Frontal cortex (tissue), 4 donors: Measurements from ENCODE around the gene PAGE1. TPM values are rescaled to one million over a fixed set of nuclear protein-coding genes. Genes with fewer than 3 reads are reported as not detected.
"Not testable (repeated sequence)": the region's sequence is repeated elsewhere in the genome, so short reads cannot be mapped to it uniquely, and the experiment has no call there.

Experiments used
- DNase-seq, 2 donors: peaks; one replicate each; pipeline ENCODE4 v3.0.0; 2012; ENCODE audit warnings: low spot score in 2 of 2
- FAIRE-seq: peaks from 2 replicates; lab custom pipeline; 2012; peaks lifted over from hg19 to GRCh38; lab: Jason Lieb, UNC
- total RNA-seq: library from RNA; depleted of rRNA; stranded (reverse); fragments of >200 nt; gene quantifications from one replicate; pipeline ENCODE4 v1.2.3, GENCODE V29; 2014
- donor health status: control.
- donor health status: control.
- donor health status: control.

The PAGE1 gene, protein sequence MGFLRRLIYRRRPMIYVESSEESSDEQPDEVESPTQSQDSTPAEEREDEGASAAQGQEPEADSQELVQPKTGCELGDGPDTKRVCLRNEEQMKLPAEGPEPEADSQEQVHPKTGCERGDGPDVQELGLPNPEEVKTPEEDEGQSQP
- 0.41 TPM for total RNA-seq

DNA sequence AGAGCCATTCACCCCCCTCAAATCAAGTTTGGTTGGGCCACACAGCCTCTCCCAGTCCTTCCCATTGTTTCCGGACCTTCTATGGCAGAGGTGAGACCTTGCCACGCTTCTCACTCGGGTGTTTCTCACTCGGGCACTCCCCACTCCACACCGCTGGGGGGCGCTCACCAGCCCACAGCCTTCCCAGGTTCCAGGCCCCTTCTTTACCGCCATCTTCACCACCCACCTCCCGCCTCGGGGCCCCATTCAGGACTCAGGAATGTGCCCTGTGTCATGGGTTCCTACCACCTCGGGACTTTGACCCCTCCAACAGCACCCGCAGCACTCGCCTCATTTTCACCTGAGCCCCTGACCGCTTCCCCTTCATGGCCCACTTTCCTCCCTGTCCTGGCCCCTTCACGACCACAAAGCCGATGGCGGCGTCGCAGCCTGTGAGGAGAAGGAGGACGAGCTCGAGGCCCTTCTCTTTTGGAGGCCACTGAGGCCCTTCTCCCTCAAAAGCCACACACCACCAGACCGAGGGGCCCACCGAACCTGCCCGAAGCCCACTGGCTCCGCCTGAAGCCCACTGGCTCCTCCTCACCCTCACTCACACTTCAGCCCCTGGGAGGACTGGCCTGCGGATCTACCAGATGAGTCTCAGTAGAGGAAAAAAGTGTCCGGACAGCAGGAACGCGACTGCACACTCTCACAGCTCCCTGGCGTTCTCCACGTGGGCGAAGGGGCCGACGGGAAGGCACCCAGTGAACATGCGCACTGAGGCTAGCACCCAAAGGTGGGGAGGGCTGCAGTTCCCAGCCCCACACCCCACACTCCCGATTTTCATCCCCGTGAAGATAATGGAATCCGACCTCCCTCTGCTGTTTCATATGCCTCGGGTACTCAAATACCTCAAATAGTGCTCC is at the start of gene PAGE1:
Gene PAGE1, minus strand, starts transcription at position 709 of the 905 bp plus-strand sequence. CDS start 1,214 bp downstream, outside the sequence.
- FAIRE-seq (no peak), DNase-seq (no peak)

DNA sequence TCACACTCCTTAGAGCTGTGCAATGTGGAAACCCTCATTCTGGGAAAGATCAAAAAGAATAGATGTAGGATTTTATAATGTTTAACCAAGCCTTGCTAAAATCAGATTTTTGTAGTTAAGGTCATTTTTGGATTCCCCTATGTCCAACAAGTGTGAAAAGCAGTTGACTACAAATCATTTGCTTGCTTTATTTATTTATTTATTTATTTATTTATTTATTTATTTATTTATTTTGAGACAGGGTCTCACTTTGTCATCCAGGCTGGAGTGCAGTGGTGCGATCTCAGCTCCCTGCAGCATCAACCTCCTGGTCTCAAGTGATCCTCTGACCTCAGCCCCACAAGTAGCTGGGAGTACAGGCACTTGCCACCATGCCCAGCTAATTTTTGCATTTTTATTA is 45.7 kb upstream of the PAGE1 start:
- not testable (repeated sequence) for FAIRE-seq, DNase-seq

DNA sequence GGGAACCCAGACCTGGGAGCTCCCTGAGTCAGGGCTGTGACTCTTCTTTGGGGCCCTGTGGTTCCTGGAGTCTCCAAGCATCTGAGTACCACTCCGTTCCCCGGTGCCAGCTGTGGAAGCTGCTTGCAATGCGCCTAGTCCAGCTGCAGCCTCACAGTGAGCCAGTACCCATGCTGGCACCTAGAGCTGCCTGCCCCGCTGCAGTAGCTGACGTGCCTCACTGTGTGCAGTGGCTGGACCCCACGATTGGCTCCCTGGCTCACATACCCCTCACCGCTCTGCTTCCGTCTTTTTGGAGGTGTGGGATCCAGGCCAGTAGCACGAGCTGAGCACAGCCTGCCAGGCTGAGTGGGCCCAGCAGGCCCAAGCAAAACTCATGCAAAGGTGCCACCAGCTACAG is 32.1 kb upstream of the PAGE1 start:
- DNase-seq (no peak), FAIRE-seq (no peak)

GRCh38 chrX:49726966-49727365 is 31.2 kb upstream of the PAGE1 start:
- no peak for FAIRE-seq
- no peak for DNase-seq

- FAIRE-seq, result no peak
These were observed 30.4 kb upstream of the PAGE1 start for GRCh38 chrX:49725923-49726904.

DNA sequence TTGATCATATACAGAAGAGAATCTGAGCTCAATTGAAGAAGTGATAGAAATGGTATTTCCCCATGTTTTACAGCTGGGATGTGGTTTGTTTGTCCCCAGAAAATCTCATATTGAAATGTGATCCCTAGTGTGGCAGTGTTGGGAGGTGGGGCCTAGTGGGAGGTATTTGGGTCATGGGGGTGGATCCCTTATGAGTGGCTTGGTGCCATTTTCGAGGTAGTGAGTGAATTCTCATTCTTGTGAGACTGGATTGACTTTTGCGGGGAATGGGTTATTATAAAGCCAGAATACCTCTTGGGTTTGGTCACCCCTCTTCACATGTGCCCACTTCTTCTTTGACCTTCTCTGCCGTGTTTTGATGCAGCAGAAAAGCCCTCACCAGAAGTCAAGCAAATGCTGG is 29.6 kb upstream of the PAGE1 start:
- DNase-seq, result no peak
- no peak for FAIRE-seq

More at GRCh38 chrX:49725923-49726904, 30.4 kb upstream of the PAGE1 start:
- DNase-seq, result no peak

DNA sequence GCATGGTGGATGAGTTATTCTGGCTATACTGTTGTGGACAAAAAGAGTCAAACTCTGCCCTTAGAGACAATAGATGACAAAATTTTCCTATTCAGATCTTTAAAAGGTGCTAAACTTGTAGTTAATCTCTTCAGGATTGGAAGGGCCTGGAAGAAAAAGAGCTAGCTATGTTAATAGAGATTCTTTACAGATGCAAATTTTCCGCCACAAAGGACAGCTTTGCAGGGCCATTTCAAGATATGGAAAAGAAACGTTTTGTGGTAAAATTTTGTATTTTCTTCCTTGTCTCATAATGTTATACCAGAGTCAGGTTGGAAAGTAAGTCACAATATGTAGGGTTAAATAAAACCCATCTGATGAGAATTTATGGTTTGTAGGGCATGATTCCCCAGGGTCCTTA is 24.3 kb upstream of the PAGE1 start:
- not testable (repeated sequence) for DNase-seq, FAIRE-seq

GRCh38 chrX:49712577-49712976 is 16.8 kb upstream of the PAGE1 start:
- no peak for DNase-seq
- no peak for FAIRE-seq

- DNase-seq, result no peak
- no peak for FAIRE-seq
These were observed 15.0 kb upstream of the PAGE1 start for GRCh38 chrX:49710744-49711319.

DNA sequence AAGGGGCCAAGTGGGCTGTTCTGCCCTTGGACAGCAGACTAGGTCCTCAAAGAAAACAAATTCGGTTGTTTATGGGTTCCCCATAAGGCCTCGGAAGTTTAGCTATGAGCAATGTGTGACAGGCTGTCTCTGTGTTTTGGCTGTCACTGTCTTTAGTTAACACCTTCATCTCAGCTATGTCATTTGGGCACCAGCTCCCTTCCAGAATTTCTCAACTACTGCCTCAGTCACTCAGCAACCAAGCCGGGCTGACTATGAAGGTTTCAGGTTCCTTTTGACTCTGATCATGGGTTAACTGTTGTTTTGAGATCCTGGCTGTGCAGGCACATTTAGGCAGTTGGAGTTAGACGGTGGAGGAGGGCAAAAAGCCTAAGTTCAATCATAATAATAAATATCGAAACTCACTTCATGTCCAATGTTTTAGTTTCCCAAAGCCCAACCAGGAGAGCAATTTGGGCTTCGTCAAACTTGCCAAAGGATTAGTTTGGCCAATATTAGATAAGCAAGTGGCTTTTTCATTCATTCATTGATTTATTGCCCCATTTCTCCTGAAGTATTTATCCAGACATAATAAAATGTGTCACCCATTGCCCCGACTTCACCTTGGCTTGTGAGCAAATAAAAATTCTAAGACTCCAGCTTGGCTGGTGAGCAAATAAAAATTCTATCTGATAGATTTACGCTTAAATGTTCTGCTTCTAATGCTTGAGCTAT is 9.1 kb upstream of the PAGE1 start:
- FAIRE-seq (no peak), DNase-seq (no peak)

DNA sequence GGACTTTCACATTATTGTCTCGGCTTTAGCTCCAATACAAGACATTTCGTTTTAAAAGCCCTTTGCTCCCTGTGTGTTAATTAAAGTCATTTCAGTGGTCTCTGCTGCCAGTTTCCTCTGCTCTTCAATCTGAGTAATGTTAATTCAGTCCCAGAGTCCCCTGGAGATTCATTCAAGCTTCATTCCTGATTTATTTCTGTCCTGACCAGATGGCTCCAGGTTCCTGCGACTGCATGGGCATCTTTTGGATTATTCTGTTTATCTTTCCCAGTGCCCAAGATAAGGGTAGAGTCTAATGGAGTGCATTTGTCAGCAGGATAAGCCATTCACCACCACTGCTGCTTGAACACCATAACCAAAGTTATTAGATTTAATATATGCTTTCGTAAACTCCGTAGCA is 6.1 kb upstream of the PAGE1 start:
- FAIRE-seq (no peak), DNase-seq (no peak)

DNA sequence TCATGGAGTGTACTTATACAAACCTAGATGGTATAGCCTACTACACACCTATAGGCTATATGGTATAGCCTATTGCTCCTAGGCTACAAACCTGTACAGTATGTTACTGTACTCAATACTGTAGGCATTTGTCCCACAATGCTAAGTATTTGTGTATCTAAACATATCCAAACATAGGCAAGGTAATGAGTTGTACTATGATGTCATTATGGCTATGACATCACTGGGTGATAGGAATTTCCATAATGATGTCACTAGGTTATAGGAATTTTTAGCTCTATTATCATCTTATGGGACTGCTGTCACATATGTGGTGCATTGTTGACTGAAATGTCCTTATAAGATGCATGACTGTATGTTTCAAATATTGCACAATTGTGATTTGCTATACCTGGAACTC is 5.5 kb upstream of the PAGE1 start:
- DNase-seq, result no peak
- no peak for FAIRE-seq

DNA sequence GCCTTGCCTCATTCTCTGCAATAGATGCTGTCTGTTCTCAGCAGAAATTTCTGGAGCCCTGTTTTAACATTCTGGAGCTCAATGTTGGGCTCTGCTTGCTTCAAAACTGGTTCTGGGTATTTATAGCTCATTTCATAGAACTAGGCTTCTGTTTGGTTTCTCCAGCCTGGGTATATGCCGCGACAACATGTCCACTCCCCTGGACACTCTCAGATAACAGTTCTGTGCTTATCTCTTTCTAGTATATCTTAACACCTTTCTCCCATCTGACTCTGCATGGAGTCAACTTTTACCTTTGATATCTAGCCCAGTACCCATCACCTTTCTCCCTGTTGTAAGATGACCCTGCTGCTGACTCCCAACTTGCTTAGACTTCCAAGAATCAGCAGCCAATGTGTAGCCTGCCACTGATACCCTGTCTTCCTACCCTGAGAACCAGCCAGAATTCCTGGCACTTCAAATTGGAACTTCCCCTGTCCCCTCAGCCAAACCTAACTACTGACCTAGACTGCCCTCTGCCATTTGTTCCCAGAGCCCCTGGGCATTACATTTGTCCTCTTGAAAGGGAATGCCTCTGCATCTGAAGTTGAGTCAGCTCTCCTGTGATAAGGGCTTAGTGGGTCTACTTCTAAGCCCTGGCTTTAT is 20.6 kb downstream of the PAGE1 start:
- DNase-seq, result no peak
- no peak for FAIRE-seq

DNA sequence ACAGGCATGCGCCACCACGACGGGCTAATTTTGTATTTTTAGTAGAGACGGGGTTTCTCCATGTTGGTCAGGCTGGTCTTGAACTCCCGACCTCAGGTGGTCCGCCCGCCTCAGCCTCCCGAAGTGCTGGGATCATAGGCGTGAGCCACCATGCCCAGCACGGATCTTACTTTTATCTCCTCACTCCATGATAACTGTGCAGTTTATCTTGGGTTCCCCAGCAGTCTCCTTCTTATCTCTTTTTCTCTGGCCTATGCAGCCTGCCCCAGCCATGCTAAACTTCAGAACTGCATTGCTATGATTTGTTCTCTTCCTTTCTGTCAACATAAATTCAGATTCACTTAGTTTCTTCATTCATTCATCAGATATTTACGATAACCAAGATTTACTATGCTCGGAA is 22.4 kb downstream of the PAGE1 start:
- no peak for FAIRE-seq
- DNase-seq, result no peak

- no peak for DNase-seq
- no peak for FAIRE-seq
These were observed 31.0 kb downstream of the PAGE1 start for GRCh38 chrX:49664824-49665223.

GRCh38 chrX:49661881-49662280 is 33.9 kb downstream of the PAGE1 start:
- DNase-seq, result no peak
- no peak for FAIRE-seq

DNA sequence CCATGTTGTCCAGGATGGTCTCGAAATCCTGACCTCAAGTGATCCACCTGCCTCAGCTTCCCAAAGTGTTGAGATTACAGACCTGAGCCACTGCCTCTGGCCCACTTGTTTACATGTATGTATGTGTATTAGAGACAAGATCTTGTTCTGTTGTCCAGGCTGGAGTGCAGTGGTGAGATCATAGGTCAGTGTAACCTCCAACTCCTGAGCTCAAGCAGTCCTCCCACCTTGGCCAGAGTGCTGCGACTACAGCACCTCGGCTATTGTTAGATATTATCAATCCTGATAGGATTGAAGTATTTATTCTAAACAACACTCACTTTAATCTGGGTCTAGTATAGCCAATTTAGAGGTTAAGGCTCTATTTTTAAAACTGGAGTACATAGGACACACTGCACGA is 36.0 kb downstream of the PAGE1 start:
- DNase-seq (no peak), FAIRE-seq (no peak)

- DNase-seq, result no peak
These were observed 39.3 kb downstream of the PAGE1 start for GRCh38 chrX:49656533-49656932.

More at GRCh38 chrX:49656533-49656932, 39.3 kb downstream of the PAGE1 start:
- no peak for FAIRE-seq
